Measurements from ENCODE around the gene MICALL1. TPM values are rescaled to one million over a fixed set of nuclear protein-coding genes. Genes with fewer than 3 reads are reported as not detected.

Gene MICALL1
- total RNA-seq, 2 experiments from 2014 or later = 18.3 to 25.7 TPM

GRCh38 chr22:37880668-37881440 is 25.2 kb upstream of the MICALL1 start:
- H4K20me1 ChIP-seq (ENCODE audit: insufficient read depth, low read length) = no peaks in the 10 kb centered on the region
- no peak for TF ChIP-seq CTCF (conservative IDR thresholded peaks at IDR 0.05; ENCODE audit: low read length)
- no peak for TF ChIP-seq EZH2phosphoT487 (IDR thresholded peaks at IDR 0.05; ENCODE audit: borderline replicate concordance, low read depth, low read length)
- H3K4me2 ChIP-seq (ENCODE audit: low read length) = no peak overlapping the region
- POLR2A ChIA-PET = interaction anchor here (1.1 kb wide), 1 partner anchor 12 kb away, joined by 3 read pairs; no protein-coding TSS in a partner anchor
- H3K9me2 ChIP-seq (ENCODE audit: insufficient read depth, low read length) = no peaks in the 10 kb centered on the region
- intact Hi-C loops (cut with micrococcal nuclease; ENCODE audit: unreplicated experiment) = no loop called here
- DNase-seq (ENCODE audit: low spot score) = no peak
- CTCF ChIA-PET (ENCODE audit: unreplicated experiment) = interaction anchor here (0.5 kb wide), 1 partner anchor 24 kb away, joined by 5 read pairs; no protein-coding TSS in a partner anchor
- H3K27ac ChIP-seq (ENCODE audit: low read depth, low read length, poor library complexity, severe bottlenecking) = no peak overlapping the region
- no peak overlapping the region for H2AFZ ChIP-seq (ENCODE audit: low read length)
- BruUV-seq (replicated peaks) = no TSS peak
- peaks cover 11% of the 10 kb centered on the region; the same call in 1 of the 2 replicates for H3K79me2 ChIP-seq (ENCODE audit: insufficient read depth, low read depth, low read length)
- H3K4me3 ChIP-seq (ENCODE audit: low read depth, low read length, poor library complexity, severe bottlenecking) = no peak overlapping the region
- H3K36me3 ChIP-seq (ENCODE audit: insufficient read depth, low read length) = peaks cover 94% of the 10 kb centered on the region
- no peaks in the 10 kb centered on the region for H3K9me3 ChIP-seq (ENCODE audit: low read length)
- no peaks in the 10 kb centered on the region for H3K4me1 ChIP-seq (ENCODE audit: insufficient read depth, low read length, poor library complexity, severe bottlenecking)

GRCh38 chr22:37884420-37884819 is 21.7 kb upstream of the MICALL1 start:
- no peaks in the 10 kb centered on the region for H3K9me2 ChIP-seq (ENCODE audit: insufficient read depth, low read length)
- ChIA-PET POLR2A (interaction anchor here (0.6 to 1.1 kb wide), 2 partner anchors 38 to 76 kb away, joined by 4 to 5 read pairs; no protein-coding TSS in a partner anchor), CTCF (ENCODE audit: unreplicated experiment) (no interaction called here)
- H4K20me1 ChIP-seq (ENCODE audit: insufficient read depth, low read length) = no peaks in the 10 kb centered on the region
- no peak overlapping the region for H3K27ac ChIP-seq (ENCODE audit: low read depth, low read length, poor library complexity, severe bottlenecking)
- intact Hi-C loops (cut with micrococcal nuclease; ENCODE audit: unreplicated experiment) = no loop called here
- BruUV-seq (replicated peaks) = no TSS peak
- no peak for DNase-seq (ENCODE audit: low spot score)
- H3K9me3 ChIP-seq (ENCODE audit: low read length) = no peaks in the 10 kb centered on the region
- no peaks in the 10 kb centered on the region for H3K4me1 ChIP-seq (ENCODE audit: insufficient read depth, low read length, poor library complexity, severe bottlenecking)
- no peak overlapping the region for H3K4me3 ChIP-seq (ENCODE audit: low read depth, low read length, poor library complexity, severe bottlenecking)
- peaks cover 92% of the 10 kb centered on the region for H3K36me3 ChIP-seq (ENCODE audit: insufficient read depth, low read length)
- H2AFZ ChIP-seq (ENCODE audit: low read length) = no peak overlapping the region
- H3K4me2 ChIP-seq (ENCODE audit: low read length) = no peak overlapping the region
- TF ChIP-seq CTCF (conservative IDR thresholded peaks at IDR 0.05; ENCODE audit: low read length) (no peak), EZH2phosphoT487 (IDR thresholded peaks at IDR 0.05; ENCODE audit: borderline replicate concordance, low read depth, low read length) (no peak)
- peaks cover 8% of the 10 kb centered on the region; the same call in 1 of the 2 replicates for H3K79me2 ChIP-seq (ENCODE audit: insufficient read depth, low read depth, low read length)

All from OCI-LY7 (cell line).